ENCODE data around the gene CSNK2A1. TPM values are rescaled to one million over a fixed set of nuclear protein-coding genes. Genes with fewer than 3 reads are reported as not detected.

The CSNK2A1 gene
- total and polyA plus RNA-seq, 2 experiments from 2014 or later, result 85.1 to 244 TPM

- TF ChIP-seq CTCF (conservative IDR thresholded peaks at IDR 0.05; ENCODE audit: low read depth in 2 of 2), result no peak
- TF ChIP-seq EZH2phosphoT487 (IDR thresholded peaks at IDR 0.05; ENCODE audit: unreplicated experiment), result no peak
- no peak for TF ChIP-seq ETS1 (IDR thresholded peaks at IDR 0.05)
- TF ChIP-seq CREB1 (CRISPR knock-in tag; IDR thresholded peaks at IDR 0.05; ENCODE audit: low read depth), result no peak
These were observed 99.5 kb downstream of the CSNK2A1 start (continued) for GRCh38 chr20:444117-444516.

GRCh38 chr20:443223-443775, 100.3 kb downstream of the CSNK2A1 start:
- no peaks in the 10 kb centered on the region for H3K9me3 Mint-ChIP-seq
- Histone ChIP-seq H4K20me1 (replicated peaks; ENCODE audit: insufficient read depth) (peaks cover 28% of the 10 kb centered on the region), H2AFZ (no peak overlapping the region), H3K36me3 (ENCODE audit: insufficient read depth) (peaks cover 24% of the 10 kb centered on the region; the same call in 1 of the 2 replicates), H3K27me3 (ENCODE audit: insufficient read depth) (no peaks in the 10 kb centered on the region), H3K4me2 (no peak overlapping the region), H3F3A (replicated peaks; ENCODE audit: low read depth) (no peaks in the 10 kb centered on the region), H3K4me1 (ENCODE audit: insufficient read depth) (0 out of 2 replicates have a peak, but pooled peaks cover 6% of the 10 kb centered on the region), H3K79me2 (replicated peaks; ENCODE audit: insufficient read depth) (peaks cover 15% of the 10 kb centered on the region), H3K4me3 (no peak overlapping the region), H3K9me2 (ENCODE audit: insufficient read depth) (no peaks in the 10 kb centered on the region), H3K27ac (ENCODE audit: low read depth) (no peak overlapping the region)
- H3K4me1 Mint-ChIP-seq, result peaks cover 8% of the 10 kb centered on the region
- H3K4me3 Mint-ChIP-seq, result no peak overlapping the region
- no peak for ATAC-seq
- no peak for DNase-seq (ENCODE audit: low spot score)
- TF ChIP-seq CREB1 (CRISPR knock-in tag; IDR thresholded peaks at IDR 0.05; ENCODE audit: low read depth) (no peak), NANOG (IDR thresholded peaks at IDR 0.05; ENCODE audit: borderline replicate concordance) (no peak), EZH2 (IDR thresholded peaks at IDR 0.05; ENCODE audit: low read depth, unreplicated experiment) (no peak)
- TF ChIP-seq, protein P1, sequence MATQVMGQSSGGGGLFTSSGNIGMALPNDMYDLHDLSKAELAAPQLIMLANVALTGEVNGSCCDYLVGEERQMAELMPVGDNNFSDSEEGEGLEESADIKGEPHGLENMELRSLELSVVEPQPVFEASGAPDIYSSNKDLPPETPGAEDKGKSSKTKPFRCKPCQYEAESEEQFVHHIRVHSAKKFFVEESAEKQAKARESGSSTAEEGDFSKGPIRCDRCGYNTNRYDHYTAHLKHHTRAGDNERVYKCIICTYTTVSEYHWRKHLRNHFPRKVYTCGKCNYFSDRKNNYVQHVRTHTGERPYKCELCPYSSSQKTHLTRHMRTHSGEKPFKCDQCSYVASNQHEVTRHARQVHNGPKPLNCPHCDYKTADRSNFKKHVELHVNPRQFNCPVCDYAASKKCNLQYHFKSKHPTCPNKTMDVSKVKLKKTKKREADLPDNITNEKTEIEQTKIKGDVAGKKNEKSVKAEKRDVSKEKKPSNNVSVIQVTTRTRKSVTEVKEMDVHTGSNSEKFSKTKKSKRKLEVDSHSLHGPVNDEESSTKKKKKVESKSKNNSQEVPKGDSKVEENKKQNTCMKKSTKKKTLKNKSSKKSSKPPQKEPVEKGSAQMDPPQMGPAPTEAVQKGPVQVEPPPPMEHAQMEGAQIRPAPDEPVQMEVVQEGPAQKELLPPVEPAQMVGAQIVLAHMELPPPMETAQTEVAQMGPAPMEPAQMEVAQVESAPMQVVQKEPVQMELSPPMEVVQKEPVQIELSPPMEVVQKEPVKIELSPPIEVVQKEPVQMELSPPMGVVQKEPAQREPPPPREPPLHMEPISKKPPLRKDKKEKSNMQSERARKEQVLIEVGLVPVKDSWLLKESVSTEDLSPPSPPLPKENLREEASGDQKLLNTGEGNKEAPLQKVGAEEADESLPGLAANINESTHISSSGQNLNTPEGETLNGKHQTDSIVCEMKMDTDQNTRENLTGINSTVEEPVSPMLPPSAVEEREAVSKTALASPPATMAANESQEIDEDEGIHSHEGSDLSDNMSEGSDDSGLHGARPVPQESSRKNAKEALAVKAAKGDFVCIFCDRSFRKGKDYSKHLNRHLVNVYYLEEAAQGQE (IDR thresholded peaks at IDR 0.05; ENCODE audit: unreplicated experiment), result no peak
- peaks cover 8% of the 10 kb centered on the region for H3K27me3 Mint-ChIP-seq (ENCODE audit: insufficient read depth, low read depth, poor library complexity)
- H3K27ac Mint-ChIP-seq, result no peak overlapping the region
- H3K36me3 Mint-ChIP-seq (ENCODE audit: low read depth), result peaks cover 62% of the 10 kb centered on the region
